Hematopoietic multipotent progenitor cell treated with erythropoietin and hydrocortisone succinate and interleukin-3 and kit ligand, for 4 days (in vitro differentiated cells): ENCODE measurements around the gene SARS1.
A peak's percentile ranks its signal among the peaks of the same experiment; 100 is the strongest.

Experiments
- DNase-seq: peaks from one replicate; pipeline ENCODE4 v3.0.0-alpha.2; 2015

The SARS1 gene

DNA sequence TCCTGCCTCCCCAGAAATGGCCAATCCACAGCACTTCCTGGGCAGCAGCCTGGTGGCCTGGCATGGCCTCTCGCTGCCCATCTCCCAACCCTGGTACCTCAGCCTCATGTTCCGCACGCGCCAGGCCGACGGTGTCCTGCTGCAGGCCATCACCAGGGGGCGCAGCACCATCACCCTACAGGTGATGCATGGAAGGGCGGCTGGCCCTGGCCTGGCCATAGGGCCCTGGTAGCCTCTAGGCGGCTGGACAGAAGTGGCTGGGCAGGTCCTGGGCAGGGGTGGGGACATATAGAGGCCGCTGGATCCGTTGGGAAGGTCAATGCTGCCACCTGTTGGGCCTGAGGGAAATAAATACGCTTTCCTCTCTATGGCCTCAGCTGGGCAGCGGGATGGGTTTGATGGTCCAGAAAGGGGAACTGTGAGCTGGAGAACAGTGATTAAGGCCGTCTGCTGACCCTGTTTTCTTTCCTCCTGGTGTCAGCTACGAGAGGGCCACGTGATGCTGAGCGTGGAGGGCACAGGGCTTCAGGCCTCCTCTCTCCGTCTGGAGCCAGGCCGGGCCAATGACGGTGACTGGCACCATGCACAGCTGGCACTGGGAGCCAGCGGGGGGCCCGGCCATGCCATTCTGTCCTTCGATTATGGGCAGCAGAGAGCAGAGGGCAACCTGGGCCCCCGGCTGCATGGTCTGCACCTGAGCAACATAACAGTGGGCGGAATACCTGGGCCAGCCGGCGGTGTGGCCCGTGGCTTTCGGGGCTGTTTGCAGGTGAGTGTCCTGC is 50.1 kb downstream of the SARS1 start:
- DNase-seq: peak; percentile 85

- DNase-seq: no peak
Measured at GRCh38 chr1:109264379-109264755, 50.6 kb downstream of the SARS1 start.

GRCh38 chr1:109265016-109265415 is 51.3 kb downstream of the SARS1 start:
- DNase-seq: no peak

GRCh38 chr1:109265741-109266330 is 52.1 kb downstream of the SARS1 start:
- no peak for DNase-seq

GRCh38 chr1:109266965-109267364 is 53.2 kb downstream of the SARS1 start:
- no peak for DNase-seq

DNA sequence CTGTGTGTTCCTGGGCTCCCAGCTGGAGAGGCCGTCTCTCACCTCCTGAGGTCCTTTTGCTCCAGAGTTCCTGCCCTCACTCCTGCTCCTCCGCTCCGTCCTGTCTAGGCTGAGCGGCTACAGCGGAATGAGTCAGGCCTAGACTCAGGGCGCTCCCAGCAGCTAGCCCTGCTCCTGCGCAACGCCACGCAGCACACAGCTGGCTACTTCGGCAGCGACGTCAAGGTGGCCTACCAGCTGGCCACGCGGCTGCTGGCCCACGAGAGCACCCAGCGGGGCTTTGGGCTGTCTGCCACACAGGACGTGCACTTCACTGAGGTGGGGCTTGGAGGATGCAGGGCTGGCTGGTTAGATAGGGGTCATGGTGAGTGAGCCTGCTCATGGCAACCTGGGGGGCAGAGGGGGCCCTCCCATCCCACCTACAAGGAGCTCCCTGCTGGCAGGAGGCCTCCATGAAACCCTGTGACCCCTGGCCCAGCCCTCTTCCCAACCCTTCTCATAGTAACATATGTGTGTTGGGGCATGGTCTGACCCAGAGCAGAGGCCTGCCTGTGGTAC is 54.1 kb downstream of the SARS1 start:
- DNase-seq: no peak

DNA sequence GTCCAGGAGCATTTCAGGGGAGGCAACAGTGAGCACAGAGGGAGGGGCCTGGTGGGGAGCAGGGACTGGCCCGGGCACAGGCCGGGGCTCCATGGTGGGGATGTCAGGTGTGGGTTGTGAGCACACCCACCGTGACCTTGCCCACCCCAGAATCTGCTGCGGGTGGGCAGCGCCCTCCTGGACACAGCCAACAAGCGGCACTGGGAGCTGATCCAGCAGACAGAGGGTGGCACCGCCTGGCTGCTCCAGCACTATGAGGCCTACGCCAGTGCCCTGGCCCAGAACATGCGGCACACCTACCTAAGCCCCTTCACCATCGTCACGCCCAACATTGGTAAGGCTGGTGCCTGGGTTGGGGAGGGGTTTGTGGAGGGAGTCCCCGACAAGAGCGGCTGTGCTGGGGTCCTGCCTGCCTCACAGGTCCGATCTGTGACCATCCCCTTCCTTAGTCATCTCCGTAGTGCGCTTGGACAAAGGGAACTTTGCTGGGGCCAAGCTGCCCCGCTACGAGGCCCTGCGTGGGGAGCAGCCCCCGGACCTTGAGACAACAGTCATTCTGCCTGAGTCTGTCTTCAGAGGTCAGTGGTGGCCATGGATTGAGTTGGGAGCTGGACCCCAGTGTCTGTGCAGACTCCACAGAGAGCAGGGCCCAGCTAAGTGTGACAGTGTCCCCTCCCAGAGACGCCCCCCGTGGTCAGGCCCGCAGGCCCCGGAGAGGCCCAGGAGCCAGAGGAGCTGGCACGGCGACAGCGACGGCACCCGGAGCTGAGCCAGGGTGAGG is 54.9 kb downstream of the SARS1 start:
- no peak for DNase-seq

- no peak for DNase-seq
Measured at GRCh38 chr1:109269212-109269980, 55.7 kb downstream of the SARS1 start.

GRCh38 chr1:109269981-109270622 is 56.4 kb downstream of the SARS1 start:
- DNase-seq: no peak

GRCh38 chr1:109270623-109271317 is 57.1 kb downstream of the SARS1 start:
- DNase-seq: no peak

DNA sequence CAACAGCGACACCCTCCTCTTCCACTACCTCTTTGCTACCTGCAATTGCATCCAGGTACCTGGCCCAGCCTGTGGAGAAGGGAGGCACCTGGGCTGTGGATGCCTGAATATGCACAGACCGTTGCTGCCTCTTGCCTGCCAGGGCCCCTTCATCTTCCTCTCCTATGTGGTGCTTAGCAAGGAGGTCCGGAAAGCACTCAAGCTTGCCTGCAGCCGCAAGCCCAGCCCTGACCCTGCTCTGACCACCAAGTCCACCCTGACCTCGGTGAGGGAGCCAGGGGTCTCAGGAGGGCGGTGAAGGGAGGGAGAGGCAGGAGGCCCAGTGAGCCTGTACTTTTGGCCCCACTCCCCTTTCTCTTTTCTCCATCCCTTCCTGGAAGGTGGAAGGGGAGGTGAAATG is 57.7 kb downstream of the SARS1 start:
- DNase-seq: no peak

DNA sequence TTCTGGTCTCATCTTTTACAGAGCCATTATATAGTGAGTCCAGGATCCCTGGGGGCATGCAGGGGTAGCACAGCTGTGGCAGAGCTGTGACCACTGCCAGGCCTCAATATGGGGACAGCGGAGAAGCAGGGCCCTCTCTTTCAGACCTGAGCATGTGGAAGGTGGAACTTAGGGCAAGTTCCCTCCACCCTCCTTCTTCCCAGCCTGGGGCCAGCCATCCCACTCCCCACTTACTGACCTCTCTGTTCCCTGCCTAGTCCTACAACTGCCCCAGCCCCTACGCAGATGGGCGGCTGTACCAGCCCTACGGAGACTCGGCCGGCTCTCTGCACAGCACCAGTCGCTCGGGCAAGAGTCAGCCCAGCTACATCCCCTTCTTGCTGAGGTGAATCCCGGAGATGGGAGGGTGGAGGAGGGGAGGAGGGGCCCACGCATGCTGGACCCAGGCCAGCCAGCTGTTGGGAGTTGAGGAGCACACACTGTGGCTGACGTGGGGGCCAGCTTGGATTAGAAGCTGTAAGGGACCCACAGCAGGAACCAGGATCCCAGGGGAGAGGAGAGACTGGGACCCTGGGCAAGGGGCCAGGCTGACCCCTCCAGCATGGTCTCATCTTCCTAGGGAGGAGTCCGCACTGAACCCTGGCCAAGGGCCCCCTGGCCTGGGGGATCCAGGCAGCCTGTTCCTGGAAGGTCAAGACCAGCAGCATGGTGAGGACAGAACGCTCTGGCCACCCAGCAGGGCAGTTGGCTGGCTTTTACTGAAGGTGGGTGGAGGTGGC is 58.5 kb downstream of the SARS1 start:
- DNase-seq: no peak

- DNase-seq: no peak
Measured at GRCh38 chr1:109272831-109273547, 59.3 kb downstream of the SARS1 start.

DNA sequence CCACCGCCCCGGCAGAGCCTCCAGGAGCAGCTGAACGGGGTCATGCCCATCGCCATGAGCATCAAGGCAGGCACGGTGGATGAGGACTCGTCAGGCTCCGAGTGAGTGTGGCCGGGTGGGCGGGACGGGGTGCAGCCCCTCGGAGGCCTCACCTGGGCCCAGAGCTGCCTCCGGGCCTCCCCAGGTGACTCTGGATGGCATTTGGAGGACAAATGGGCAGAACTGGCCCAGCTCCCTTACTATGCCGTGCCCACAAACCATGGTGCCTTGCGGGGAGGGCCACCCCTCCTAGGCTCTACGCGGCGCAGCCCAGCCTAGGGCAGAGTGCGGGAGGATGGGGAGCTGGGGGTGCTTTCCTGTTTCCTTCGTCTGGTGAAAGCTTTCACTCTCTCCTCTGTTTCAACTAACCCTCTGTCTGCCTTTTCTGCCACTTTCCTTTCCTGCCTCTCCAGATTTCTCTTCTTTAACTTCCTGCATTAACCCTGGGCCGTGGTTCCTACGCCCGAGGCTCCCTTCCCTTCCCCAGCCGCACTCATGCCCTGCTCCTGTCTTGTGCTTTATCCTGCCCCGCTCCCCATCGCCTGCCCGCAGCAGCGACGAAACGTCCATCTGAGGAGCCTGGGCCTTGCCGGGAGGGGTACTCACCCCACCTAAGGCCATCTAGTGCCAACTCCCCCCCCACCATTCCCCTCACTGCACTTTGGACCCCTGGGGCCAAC is 60.0 kb downstream of the SARS1 start:
- no peak for DNase-seq

GRCh38 chr1:109274533-109275476 is 61.1 kb downstream of the SARS1 start:
- no peak for DNase-seq

- no peak for DNase-seq
Measured at GRCh38 chr1:109275706-109276345, 62.1 kb downstream of the SARS1 start.

GRCh38 chr1:109277434-109278204 is 63.9 kb downstream of the SARS1 start:
- DNase-seq: peak; percentile 84
